Gastroesophageal sphincter (tissue), 3 donors: Measurements from ENCODE around the gene CAPZB.

Experiments used
- CTCF ChIP-seq, 4 experiments: fragments of 200-600 bp in 2 of 4; fragments of 450-650 bp in 2 of 4; sonication (generic) in 1 of 4; IDR thresholded peaks; one replicate each; pipeline ENCODE4 v1.5.1; 2017 to 2019; ENCODE audit warnings: antibody characterized with exemption in 4 of 4, mild to moderate bottlenecking in 2 of 4, moderate library complexity in 2 of 4
- POLR2AphosphoS5 ChIP-seq: sonication (generic); formaldehyde crosslinking; IDR thresholded peaks from one replicate; pipeline ENCODE4 v1.6.1; 2017; ENCODE audit warnings: antibody characterized with exemption

GRCh38 chr1:19430121-19431068 is 54.9 kb downstream of the CAPZB start:
- TF ChIP-seq CTCF (IDR thresholded peaks at IDR 0.05), result no peak
- TF ChIP-seq POLR2AphosphoS5, result peak; percentile 72
